Fibroblast of lung (primary cell): ENCODE data around the gene TPO.

ENCODE experiments used
- CTCF ChIP-seq, 2 donors: IDR thresholded peaks in 1 of 2; conservative IDR thresholded peaks in 1 of 2; 1 replicate in 1 of 2; 2 replicates in 1 of 2; pipeline ENCODE4 v1.5.1; 2011 to 2012; ENCODE audit warnings: low read length in 2 of 2, control low read depth in 1 of 2, inconsistent platforms in 1 of 2, low read depth in 1 of 2, mild to moderate bottlenecking in 1 of 2
- EZH2 ChIP-seq: IDR thresholded peaks from 2 replicates; pipeline ENCODE4 v1.5.1; 2012; ENCODE audit warnings: low read length, control low read depth, mild to moderate bottlenecking; ENCODE audit errors: missing control alignments

DNA sequence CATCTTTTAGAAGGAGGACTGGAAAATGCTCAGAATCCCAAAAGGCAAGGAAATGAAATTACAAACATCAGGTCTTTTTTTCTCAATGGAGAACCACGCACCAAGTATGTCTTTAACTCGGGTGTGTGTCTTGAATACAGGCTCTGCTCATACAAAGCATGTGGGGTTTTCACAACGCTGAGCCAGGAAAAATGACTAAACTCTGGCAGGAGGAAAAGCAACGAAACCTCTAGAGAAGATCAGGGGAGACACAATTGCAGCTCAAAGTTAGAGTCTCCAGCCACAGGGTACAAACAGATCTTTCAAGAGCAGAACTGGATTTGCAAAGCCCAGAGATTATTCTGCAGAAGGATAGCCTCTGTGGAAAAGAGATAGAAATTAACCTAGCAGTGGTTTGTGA lies 42.8 kb upstream of the TPO start:
- TF ChIP-seq CTCF (conservative IDR thresholded peaks at IDR 0.05 in 1 of 2, IDR thresholded peaks at IDR 0.05 in 1 of 2; ENCODE audit: low read depth in 1 of 2, low read length in 2 of 2) (no peak), EZH2 (no peak)
